HEK293 (cell line): ENCODE measurements around the gene CDC73.
"Not testable (repeated sequence)": the region's sequence is repeated elsewhere in the genome, so short reads cannot be mapped to it uniquely, and the experiment has no call there.

Experiments
- PBX3 ChIP-seq: sonication (generic); formaldehyde crosslinking; IDR thresholded peaks from 2 replicates; pipeline ENCODE4 v1.8.1; 2022; ENCODE audit warnings: mild to moderate bottlenecking, moderate library complexity, missing genetic modification reagents
- TF ChIP-seq, protein P1 (sequence below): fragments of 450-650 bp; formaldehyde crosslinking; IDR thresholded peaks from 2 replicates; pipeline ENCODE4 v1.5.1; 2016; ENCODE audit warnings: missing biosample characterization, missing genetic modification characterization

DNA sequence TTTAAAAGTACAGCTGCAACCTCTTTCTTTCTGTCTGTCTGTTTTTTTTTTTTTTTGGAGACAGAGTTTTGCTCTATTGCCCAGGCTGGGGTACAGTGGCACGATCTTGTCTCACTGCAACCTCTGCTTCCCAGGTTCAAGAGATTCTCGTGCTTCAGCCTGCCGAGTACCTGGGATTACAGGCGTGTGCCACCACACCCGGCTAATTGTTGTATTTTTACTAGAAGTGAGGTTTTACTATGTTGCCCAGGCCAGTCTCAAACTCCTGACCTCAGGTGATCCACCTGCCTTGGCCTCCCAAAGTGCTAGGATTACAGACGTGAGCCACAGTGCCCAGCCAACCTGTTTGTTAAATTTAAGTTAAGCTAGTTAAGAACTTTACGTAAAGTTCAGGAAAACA is 67.1 kb downstream of the CDC73 start:
- TF ChIP-seq, protein P1, sequence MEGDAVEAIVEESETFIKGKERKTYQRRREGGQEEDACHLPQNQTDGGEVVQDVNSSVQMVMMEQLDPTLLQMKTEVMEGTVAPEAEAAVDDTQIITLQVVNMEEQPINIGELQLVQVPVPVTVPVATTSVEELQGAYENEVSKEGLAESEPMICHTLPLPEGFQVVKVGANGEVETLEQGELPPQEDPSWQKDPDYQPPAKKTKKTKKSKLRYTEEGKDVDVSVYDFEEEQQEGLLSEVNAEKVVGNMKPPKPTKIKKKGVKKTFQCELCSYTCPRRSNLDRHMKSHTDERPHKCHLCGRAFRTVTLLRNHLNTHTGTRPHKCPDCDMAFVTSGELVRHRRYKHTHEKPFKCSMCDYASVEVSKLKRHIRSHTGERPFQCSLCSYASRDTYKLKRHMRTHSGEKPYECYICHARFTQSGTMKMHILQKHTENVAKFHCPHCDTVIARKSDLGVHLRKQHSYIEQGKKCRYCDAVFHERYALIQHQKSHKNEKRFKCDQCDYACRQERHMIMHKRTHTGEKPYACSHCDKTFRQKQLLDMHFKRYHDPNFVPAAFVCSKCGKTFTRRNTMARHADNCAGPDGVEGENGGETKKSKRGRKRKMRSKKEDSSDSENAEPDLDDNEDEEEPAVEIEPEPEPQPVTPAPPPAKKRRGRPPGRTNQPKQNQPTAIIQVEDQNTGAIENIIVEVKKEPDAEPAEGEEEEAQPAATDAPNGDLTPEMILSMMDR (tag by site-specific recombination) = not testable (repeated sequence)
- TF ChIP-seq PBX3 (CRISPR knock-in tag) = not testable (repeated sequence)
